HG03378 (cell line): ENCODE results near the gene UROS.

ENCODE experiments used
- ATAC-seq: cut with Tn5 transposase; IDR thresholded peaks from one replicate; pipeline ENCODE4 v1.9.1; 2021; ENCODE audit warnings: mild to moderate bottlenecking, moderate library complexity; ENCODE audit not compliant: unreplicated experiment

Gene UROS

DNA sequence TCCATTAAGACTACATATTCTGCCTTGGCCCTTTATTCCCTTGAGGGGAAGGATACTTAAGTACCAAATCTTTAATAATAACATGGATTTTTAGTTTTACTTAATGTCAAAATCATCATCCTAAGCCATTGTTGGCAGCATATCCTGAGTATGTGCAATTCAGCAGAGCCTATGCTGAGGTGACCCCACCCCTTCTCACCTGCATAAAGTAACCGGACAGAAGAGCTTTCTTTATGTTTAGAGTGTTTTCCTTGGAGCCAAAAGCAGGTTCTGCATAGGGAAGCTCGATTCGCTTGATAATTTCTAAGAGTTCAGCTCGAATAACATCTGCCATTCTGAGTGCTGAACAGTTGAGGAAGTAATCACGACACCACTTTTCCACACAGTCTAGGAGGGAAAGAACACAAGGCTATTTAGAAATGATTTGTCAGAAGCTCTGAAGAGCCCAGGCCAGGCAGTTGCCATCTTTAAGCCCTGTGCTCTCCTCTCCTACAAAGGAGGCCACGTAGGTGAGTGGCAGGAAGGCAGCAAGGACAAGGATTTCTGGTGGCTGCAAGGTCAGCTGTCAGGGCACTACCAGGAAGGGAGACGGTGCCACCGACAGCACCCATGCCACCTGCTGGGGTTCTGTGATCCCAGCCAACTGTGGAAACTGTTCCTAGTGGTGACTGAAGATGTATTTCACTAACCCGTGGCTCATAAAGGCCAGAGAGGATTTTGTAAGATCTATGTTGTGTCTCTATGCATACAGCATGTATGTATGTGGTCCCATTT, 15.9 kb upstream of the UROS start:
- no peak for ATAC-seq

DNA sequence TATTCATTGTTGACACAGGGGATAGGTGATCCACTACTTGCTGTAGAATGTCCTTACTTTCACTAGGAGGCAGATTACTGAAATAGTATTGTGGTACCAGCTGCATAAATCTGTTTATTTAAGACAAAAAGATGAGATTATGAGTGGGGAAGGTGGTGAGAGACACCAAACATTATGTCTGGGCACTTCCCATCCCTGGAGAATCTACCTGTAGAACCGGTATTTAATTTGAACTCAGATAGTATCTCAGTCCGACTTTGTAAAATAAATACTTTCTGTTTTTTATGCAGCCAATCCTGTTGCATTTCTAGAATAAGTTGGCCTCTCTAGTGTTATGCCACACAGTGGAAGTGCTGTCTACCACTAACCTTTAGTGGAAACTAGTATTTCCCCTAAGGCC, 13.7 kb upstream of the UROS start:
- no peak for ATAC-seq

DNA sequence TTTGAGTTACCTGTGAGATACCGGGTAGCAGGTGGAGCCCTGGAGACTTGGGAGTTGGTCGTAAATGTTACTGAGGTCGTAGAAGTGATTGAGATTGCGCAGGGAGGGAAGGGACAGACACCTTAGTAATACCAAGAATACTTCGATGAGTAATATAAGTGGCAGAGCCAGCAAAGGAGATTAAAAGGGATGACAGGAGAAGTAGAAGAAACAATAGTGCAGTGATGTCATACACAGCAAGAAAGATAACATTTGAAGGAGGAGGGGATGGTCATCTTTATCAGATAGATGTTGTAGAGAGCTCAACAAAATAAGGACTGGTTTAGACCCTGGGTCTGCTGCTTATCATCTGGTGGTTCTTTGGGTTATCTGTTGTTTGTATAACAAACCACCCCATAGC, 5.3 kb upstream of the UROS start:
- ATAC-seq: no peak

DNA sequence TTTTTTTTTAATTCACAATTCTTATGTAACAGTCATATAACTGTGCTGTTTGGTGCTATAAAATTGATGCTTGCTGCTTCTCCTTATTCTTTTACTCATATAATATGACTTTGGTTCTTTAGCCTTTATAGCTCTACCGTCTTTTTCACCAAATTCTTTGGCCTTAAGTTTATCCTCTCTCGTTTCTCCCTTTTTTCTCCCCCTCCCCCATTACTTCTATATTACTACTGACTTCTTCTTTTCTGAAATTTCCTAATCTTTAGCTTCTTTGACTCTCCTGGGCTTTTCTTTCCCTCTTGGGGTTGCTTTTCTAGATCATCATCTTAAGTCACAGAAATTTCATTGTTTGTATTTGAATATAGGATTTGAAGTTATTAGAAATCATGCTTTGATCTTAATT, 4.1 kb upstream of the UROS start:
- ATAC-seq: no peak

DNA sequence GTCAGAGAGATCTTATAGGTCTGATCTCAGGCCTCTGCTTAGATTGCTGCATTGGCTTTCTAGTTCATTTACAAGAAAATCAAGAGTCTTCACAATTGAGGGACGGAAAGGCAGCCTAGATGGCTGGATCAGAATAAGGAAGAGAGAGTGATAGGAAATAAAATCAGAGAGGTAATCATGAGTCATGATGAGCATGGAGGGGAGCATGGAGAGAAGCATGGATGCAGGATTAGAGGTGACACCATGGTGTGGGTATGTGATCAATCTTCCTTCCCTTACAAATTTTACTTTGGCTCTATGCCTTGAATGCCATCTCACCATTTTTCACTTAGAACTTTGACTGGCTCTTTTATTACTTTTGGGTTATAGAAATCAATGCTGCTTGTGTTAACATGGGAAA, 1.7 kb upstream of the UROS start:
- ATAC-seq: no peak

DNA sequence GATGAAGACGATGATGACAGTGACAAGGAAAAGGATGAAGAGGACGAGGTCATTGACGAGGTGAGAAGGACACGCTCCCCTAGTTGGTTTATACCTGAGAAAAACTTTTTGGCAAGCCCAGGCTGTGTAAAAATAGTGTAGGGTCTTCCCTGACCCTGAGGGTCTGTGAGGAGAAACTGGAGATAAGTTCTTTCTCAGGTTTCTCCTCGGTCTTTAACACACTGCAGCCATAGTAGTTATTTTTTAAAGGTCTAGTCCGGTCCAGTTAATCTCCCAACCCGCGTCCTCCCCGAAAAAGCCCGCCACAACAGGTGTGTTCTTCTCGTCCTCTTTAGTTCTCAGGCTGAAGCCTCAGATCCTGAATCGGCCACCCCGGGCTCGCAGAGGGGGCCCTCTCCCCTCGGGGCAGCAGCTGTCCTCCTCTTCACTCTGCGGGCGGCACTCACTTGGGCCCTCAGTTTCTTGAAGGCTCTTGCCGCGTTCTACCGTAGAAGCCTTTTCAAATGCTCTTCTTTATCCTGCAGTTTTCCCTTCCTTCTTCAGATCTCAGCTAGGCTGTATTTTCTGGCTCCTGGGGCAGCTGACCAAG, 699 bp upstream of the UROS start:
- no peak for ATAC-seq

DNA sequence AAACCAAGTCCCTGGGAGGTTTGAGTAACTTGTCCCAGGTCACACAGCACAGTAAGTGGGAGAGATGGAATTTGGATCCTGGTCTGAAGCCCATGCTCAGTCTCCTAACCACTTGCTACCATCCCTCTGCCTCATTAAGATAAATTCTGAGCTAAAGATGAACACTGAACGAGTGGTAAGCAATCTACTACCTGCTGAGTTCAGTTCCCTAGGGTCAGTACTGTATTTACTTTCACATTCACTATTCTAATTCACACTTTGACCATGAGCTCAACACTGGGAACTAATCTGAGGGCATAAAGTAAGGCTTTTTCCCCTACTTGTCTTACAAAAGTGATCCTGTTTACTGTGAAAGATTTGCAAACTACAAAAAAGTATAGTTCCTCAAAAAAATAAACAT, 2.4 kb downstream of the UROS start:
- peak; percentile 75 for ATAC-seq

DNA sequence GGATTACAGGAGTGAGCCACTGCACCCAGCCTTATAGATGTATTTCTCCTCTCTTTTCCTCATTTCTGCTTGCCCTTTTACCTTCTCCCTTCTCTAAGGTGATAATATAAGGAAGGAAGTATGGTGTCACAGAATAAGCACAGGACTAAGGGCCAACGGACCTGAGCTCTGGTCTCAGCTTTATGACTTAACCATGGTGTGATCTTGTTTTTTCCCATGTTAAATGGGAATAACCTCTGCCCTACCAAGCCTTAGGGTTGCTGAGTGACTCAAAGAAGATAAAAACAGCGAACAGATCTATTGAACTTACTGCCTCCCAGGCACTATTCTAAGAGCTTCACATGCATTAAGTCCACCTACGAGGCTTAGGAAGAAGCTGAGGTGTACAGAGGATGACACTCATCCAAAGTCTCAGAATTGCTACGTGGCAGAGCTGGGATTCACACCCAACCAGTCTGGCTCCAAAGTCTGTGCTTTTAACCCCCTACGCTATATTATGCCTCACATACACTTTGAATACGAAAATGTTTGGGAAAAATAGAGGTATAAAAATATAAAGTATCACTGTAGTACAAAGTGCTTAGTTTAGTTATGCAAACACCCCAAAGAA, 5.6 kb downstream of the UROS start:
- ATAC-seq: no peak

DNA sequence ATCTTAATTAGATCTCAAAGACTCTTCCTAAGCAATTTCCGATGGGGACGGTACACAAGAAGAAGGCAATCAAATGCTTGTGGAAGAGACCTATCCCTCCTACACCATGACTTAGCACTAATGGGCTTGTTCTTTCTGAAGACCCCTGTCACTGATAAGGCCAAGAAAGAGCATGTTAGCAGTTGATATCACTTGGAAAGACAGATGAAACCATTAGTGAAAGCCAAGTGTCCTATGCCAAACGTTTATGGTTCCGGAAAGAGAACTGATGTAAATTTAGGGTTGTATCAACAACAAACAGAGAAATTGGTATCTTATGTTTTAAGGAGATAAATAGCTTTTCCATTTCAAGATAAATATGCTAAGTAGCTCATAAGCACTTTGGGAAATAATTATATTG, 6.5 kb downstream of the UROS start:
- ATAC-seq: no peak

DNA sequence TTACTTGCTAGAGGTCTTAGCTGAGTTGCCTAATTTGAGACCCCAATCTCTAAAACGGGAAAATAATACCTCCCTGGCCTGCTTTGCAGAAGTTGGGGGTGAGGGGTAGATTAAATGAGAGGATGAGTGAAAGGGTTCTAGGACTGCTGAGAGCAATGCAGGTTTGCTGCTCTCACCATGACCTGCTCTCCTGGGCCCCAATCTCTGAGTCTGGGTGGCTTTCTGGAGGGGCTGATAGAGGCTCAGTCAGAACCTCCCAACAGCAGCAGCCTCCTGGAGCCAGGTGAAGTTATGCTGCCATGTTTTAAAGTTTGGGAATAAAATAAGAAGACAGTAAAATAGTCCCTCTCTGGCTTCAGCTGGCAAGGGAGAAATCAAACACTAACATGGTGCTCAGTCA, 7.3 kb downstream of the UROS start:
- ATAC-seq: no peak

DNA sequence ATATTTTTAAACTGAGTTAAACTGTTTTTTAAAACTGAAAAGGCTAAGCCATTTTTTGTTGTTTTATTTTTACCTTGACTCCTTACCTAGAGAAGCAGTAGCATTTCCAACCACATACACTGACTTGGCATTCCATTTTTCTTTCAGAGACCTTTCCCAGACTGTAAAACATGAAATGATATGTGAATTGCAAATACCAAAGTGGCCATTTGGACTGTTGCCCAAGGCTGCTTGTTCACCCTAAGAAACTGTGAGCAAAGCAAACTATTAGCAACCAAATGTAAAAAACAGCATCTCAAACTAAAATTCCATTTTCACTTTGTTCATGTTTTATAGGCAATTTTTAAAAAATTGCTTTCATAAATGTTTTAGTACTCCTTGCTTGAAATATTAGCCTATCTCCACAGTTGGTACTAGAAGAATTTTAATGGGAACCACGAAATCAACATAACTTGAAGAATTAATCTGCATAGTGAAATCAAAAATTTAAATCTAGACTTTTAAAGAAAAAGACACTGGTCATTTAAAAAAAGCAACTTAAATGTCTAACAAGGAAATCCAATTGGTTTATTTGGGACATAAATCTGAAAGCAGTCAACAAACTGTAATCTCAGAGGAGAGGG, 10.8 kb downstream of the UROS start:
- ATAC-seq: no peak

DNA sequence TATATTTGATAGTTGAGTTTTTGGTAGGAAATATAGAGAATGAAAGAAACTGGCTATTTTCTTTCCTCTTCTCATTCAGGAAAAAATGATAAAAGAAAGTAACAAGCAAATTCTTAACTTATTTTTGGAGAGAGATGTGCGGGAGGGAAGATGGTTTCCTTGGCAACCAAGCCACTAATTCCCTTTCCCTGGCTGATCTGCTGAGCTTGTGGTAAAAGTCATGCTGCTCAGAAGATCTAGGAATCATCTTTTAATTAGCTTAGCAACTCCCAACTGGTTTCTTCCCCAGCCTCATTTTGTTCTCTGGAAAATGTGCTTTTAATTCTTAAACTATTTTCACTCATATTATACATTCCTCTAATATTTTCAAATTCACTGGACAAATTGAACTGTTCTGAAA, 11.8 kb downstream of the UROS start:
- ATAC-seq: no peak

DNA sequence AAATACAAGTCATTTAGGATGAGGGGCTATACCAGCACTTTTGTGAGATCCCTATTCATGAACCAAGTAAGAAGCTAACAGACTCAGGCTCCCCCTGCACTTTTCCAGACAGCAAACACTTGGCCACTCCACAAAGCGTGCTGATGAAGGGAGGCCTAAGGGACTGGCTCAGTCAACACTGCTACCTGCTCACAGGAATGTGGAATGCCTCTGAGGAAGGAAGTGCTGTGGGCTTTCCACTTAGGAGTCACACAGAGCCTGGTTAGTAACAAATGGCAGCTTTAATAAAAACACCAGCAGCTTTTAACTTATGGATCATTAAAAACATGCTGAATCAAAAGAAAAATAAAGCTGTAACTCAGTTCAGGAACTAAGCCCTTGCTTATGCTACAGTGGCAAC, 15.0 kb downstream of the UROS start:
- ATAC-seq: no peak

DNA sequence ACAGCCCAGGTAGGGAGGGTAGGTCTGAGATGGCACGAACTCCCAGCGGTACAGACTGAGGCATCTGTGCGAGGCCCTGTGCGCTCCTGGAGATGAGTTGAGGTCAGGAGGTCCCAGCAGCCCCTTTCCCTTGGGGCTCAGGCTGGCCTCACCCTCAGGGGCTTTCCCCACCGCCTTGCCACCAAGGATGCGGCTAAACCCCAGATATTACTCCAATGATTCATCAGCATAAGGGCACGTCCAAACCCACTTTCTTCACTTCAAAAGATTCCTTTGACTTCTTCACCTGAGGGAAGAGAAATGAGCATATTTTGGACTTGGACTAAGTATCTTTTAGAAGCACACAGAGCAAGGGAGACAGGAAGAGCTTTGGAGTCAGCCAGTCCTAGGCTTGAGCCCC, 20.3 kb downstream of the UROS start:
- no peak for ATAC-seq

DNA sequence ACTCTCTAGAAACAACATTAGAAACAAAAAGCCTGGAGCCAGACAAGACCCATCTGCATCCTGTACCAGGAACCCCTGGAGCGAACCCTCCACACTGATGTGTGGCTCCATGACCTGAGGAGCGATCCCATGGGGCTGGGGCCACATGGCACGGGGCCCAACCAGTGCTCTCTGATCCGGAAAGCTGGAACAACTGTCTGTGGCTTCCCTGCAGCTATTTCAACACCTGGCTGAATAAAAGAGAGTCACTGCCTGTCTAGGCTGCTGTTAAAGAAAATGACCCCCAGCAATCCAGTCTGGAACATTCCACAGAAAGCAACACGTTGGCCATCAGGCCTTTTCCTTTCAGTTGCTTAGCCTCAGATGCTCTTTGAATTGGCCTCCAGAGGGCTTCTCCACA, 20.9 kb downstream of the UROS start:
- no peak for ATAC-seq

DNA sequence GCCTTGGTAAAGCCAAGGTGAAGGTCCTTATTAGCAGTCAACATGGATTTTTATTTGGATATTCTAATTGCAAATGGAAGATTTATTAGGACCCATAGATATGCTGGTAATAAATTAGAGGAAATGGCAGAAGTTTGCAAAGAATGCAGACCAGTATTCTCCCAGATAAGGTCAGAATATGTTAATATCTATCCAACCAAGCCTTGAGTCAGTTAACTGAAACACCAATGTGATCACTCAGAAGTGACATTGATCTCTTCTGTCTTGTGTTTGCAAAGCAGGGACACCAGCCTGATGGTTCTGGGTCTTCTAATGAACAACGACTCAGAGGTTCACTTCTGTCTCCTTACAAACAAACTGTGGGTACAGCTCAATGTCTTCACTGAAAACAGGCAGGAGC, 21.5 kb downstream of the UROS start:
- no peak for ATAC-seq

DNA sequence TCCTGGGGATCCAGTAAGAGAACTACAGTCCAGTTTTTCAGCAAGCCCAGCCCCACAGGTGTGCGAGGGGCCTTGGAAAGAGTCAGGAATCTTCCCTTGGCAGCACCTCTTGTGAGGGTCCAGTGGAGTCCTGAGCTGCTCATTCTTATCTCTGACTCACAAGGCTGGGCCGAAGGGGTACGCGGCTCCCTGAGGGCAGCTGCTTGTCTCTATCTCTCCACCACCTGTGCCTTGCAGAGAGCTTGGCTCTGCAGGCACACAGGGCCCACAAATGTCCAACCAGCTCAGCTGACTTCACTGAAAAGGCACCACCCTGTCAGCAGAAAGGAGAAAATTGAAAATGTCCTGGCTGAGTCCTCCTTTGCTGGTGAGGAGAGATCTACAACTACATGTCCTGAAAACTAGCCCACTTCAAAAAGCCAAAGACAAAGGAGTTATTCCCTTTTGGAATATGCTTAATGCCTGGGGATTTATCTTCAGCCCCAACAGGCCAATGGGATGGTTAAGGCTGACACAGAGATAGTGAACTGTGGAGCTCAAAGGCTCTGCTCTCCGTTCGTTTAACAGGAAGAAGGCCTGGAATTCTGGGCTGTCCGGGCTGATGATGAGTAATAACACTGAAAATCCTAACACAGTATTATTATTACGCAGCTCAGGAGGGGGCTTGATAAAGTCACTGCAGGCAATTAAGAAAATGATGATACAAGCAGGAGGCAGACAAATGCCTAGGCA, 23.4 kb downstream of the UROS start:
- no peak for ATAC-seq

DNA sequence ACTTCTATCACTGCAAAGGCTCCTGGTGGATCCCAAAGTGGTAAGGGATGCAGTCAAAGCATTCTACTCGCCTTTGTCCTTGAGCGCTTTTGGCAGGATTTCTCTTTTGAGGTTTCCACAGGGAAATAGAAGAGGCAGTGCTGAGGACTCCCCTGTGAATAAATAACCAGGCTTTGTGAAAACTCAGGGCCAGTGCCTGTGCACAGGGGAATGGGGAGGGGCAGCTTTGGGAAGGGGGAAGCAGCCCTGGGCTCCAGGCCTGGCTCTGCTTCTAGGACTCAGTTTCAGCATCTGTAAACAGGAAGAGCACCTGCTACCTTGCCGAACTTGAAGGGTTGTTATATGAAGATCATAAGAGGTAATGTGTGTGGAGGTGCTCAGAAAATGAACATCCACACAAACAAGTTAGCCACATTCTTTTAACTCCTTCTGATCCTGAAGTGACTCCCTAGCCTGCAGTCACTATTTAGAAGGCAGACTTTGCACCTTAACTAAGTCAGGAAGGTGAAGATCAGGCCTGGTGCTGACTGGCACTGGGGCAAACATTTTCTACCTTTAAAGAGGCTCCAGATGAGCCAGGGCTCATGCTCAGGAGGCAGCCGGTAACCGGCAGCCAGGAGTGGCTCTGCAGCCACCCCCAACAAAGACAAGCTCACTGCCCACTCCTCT, 24.9 kb downstream of the UROS start:
- ATAC-seq: no peak

DNA sequence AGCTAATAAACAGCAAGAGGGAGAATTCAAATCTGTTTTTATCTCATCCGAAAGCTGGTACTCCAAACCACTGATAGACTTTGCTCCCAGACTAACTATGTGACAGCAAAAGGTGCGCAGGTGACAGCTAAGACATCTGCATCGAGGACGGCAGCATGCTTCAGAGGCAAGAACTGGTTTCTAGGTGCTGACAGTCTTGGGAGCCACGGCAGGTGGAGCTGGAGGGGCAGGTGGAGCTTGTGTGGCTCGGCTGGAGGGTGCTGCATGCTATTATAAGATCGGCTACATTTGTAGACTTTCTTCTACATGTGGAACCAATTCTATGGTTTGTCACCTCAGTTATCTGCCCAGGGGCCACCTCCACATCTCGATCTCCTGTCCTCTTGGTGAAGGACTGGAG, 25.6 kb downstream of the UROS start:
- ATAC-seq: no peak

DNA sequence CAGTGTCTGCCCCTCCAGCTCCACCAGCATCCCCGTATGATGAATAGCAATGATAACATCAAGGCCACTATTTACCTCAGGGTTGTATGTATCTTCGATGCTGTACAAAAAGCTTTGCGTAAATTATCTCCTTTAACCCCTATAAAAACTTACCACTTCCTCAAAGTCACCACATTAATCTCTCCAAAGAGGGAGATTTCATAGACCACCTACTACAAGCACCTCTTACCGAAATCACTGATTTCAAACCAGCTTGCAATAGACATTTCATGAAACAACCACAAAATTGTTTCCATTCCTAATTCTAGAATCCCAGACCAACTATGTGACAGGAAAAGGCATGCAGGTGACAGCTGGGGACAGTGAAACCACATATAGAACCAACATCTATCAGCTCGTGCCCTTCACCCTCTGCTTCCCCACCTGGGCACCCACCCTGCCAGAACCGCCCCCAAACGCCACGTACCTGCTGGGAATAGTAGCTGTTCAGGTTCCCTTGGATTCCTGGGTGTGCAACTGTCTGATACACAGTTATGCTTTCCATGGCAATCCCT, 27.3 kb downstream of the UROS start:
- ATAC-seq: no peak

DNA sequence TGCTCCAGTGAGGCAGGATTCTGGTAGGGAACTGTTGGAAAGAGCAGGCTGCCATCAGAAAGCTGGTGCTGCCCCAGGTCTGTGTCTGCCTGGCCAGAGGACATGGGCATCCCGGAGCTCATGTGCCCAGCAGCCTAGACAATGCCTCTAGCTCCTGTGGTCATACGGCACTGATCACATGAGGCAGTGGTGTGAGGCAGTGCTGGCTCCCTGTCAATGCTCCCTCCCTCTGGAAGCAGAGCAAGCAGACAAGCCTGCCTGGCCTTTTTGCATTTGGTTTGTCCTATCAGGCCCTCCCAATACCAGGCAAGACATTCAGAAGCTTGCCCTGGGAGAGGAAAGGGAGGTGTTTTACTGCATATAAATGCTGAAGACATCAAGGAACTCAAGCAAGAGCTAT, 27.9 kb downstream of the UROS start:
- ATAC-seq: no peak
